K562 (cell line): Measurements from ENCODE around the gene KNSTRN. TPM values are rescaled to one million over a fixed set of nuclear protein-coding genes. Genes with fewer than 3 reads are reported as not detected.

Source experiments
- BCL6 ChIP-seq: fragments of 250-450 bp; sonication (Bioruptor Pico); IDR thresholded peaks from 2 replicates; pipeline ENCODE4 v1.4.0; 2020
- CREBBP ChIP-seq: IDR thresholded peaks from one replicate; pipeline ENCODE4 v1.6.1; 2012; ENCODE audit warnings: low read depth, mild to moderate bottlenecking, control low read depth, inconsistent platforms, low read length
- GTF2A2 ChIP-seq: IDR thresholded peaks from 2 replicates; pipeline ENCODE4 v1.6.1; 2016; ENCODE audit warnings: mild to moderate bottlenecking, missing genetic modification characterization, missing compliant biosample characterization
- KDM1A ChIP-seq, 2 experiments: fragments of 450-650 bp; IDR thresholded peaks; 2 replicates each; pipeline ENCODE4 v1.6.1; 2016; ENCODE audit warnings: mild to moderate bottlenecking in 2 of 2
- KDM2B ChIP-seq: fragments of 250-450 bp; sonication (Bioruptor Pico); IDR thresholded peaks from 2 replicates; pipeline ENCODE4 v1.8.0; 2021; ENCODE audit warnings: mild to moderate bottlenecking, moderate library complexity
- L3MBTL2 ChIP-seq: fragments of 450-650 bp; IDR thresholded peaks from 2 replicates; pipeline ENCODE4 v1.6.1; 2016; ENCODE audit warnings: mild to moderate bottlenecking, moderate library complexity
- LARP7 ChIP-seq: fragments of 450-650 bp; IDR thresholded peaks from 2 replicates; pipeline ENCODE4 v1.6.1; 2016
- PBX2 ChIP-seq, 2 experiments: IDR thresholded peaks in 1 of 2; conservative IDR thresholded peaks in 1 of 2; 2 replicates each; pipeline ENCODE4 v1.6.1; 2016; ENCODE audit warnings: low read depth in 2 of 2, mild to moderate bottlenecking in 1 of 2, missing compliant biosample characterization in 1 of 2, missing genetic modification characterization in 1 of 2, moderate library complexity in 1 of 2
- ZKSCAN3 ChIP-seq: fragments of 250-450 bp; sonication (Bioruptor Pico); IDR thresholded peaks from 2 replicates; pipeline ENCODE4 v1.4.0; 2020
- ZNF644 ChIP-seq: fragments of 200-800 bp; sonication (Bioruptor generic); IDR thresholded peaks from 2 replicates; pipeline ENCODE4 v1.6.1; 2016; ENCODE audit warnings: low read depth, missing genetic modification characterization, missing compliant biosample characterization
- polyA plus RNA-seq, 8 experiments: library from polyadenylated mRNA; depleted of rRNA in 4 of 8; stranded (reverse) in 5 of 8; unstranded in 3 of 8; fragments of >200 nt; fragmentation: Nextera tagmentation in 2 of 8; fragmentation: Illumina TruSeq in 1 of 8; extraction: Ambion mirVana in 2 of 8; extraction: Trizol in 1 of 8; gene quantifications; 2 replicates each; pipeline versions ENCODE4 v1.2.1 to v1.2.3, GENCODE V29; 2011 to 2014; ENCODE audit warnings: inconsistent platforms in 1 of 8, missing spikeins in 1 of 8
- total RNA-seq, 7 experiments: library from RNA; depleted of rRNA in 6 of 7; stranded (reverse); fragments of >200 nt in 6 of 7; fragmentation: Illumina TruSeq in 2 of 7; extraction: Trizol in 2 of 7; gene quantifications; 2 replicates each; pipeline versions ENCODE4 v1.2.1 to v1.2.3, GENCODE V29; 2011 to 2021; ENCODE audit warnings: low replicate concordance in 1 of 7
- TF ChIP-seq, protein P1 (sequence below): fragments of 450-650 bp; IDR thresholded peaks from 2 replicates; pipeline ENCODE4 v1.6.1; 2016
- TF ChIP-seq, protein P2 (sequence below): IDR thresholded peaks from 2 replicates; pipeline ENCODE4 v1.6.1; 2016; ENCODE audit warnings: missing genetic modification characterization, missing compliant biosample characterization
- TF ChIP-seq, protein P3 (sequence below): fragments of 250-450 bp; sonication (Bioruptor Pico); IDR thresholded peaks from 2 replicates; pipeline ENCODE4 v1.5.0; 2021; ENCODE audit warnings: mild to moderate bottlenecking, borderline replicate concordance
- TF ChIP-seq, protein P4 (sequence below), 2 experiments: IDR thresholded peaks; 2 replicates each; pipeline ENCODE4 v1.6.1; 2012; ENCODE audit warnings: improper control_type of control experiment in 2 of 2, low read depth in 2 of 2, low read length in 2 of 2, borderline replicate concordance in 1 of 2
- TF ChIP-seq, protein P5 (sequence below): sonication (generic); formaldehyde crosslinking; IDR thresholded peaks from 2 replicates; pipeline ENCODE4 v1.8.0; 2022; ENCODE audit warnings: missing genetic modification reagents, mild to moderate bottlenecking, moderate library complexity, borderline replicate concordance

The KNSTRN gene
- total and polyA plus RNA-seq, 9 of the 15 experiments (the other 6 are each of a cell fraction or from before 2014, with no cell fraction given) = 48.7 to 88.2 (median 66.3) TPM

- TF ChIP-seq PBX2 (CRISPR knock-in tag; IDR thresholded peaks at IDR 0.05; ENCODE audit: low read depth) (no peak), PBX2 (tag; conservative IDR thresholded peaks at IDR 0.05; ENCODE audit: low read depth) (no peak), BCL6 (CRISPR knock-in tag) (no peak), LARP7 (no peak), KDM1A (IDR thresholded peaks at IDR 0.05) (no peak), L3MBTL2 (0 out of 2 replicates have a peak, but pooled peaks have one; percentile 32), KDM2B (no peak), ZKSCAN3 (CRISPR knock-in tag) (no peak), CREBBP (no peak), GTF2A2 (no peak), ZNF644 (tag) (no peak; the same call in 1 of the 2 replicates)
- TF ChIP-seq, protein P1, sequence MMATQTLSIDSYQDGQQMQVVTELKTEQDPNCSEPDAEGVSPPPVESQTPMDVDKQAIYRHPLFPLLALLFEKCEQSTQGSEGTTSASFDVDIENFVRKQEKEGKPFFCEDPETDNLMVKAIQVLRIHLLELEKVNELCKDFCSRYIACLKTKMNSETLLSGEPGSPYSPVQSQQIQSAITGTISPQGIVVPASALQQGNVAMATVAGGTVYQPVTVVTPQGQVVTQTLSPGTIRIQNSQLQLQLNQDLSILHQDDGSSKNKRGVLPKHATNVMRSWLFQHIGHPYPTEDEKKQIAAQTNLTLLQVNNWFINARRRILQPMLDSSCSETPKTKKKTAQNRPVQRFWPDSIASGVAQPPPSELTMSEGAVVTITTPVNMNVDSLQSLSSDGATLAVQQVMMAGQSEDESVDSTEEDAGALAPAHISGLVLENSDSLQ = 0 out of 2 replicates have a peak, but pooled peaks have one; percentile 39
- TF ChIP-seq, protein P2, sequence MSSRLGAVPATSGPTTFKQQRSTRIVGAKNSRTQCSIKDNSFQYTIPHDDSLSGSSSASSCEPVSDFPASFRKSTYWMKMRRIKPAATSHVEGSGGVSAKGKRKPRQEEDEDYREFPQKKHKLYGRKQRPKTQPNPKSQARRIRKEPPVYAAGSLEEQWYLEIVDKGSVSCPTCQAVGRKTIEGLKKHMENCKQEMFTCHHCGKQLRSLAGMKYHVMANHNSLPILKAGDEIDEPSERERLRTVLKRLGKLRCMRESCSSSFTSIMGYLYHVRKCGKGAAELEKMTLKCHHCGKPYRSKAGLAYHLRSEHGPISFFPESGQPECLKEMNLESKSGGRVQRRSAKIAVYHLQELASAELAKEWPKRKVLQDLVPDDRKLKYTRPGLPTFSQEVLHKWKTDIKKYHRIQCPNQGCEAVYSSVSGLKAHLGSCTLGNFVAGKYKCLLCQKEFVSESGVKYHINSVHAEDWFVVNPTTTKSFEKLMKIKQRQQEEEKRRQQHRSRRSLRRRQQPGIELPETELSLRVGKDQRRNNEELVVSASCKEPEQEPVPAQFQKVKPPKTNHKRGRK (tag) = no peak
- TF ChIP-seq, protein P3, sequence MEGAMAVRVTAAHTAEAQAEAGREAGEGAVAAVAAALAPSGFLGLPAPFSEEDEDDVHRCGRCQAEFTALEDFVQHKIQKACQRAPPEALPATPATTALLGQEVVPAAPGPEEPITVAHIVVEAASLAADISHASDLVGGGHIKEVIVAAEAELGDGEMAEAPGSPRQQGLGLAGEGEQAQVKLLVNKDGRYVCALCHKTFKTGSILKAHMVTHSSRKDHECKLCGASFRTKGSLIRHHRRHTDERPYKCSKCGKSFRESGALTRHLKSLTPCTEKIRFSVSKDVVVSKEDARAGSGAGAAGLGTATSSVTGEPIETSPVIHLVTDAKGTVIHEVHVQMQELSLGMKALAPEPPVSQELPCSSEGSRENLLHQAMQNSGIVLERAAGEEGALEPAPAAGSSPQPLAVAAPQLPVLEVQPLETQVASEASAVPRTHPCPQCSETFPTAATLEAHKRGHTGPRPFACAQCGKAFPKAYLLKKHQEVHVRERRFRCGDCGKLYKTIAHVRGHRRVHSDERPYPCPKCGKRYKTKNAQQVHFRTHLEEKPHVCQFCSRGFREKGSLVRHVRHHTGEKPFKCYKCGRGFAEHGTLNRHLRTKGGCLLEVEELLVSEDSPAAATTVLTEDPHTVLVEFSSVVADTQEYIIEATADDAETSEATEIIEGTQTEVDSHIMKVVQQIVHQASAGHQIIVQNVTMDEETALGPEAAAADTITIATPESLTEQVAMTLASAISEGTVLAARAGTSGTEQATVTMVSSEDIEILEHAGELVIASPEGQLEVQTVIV (CRISPR knock-in tag) = no peak
- TF ChIP-seq, protein P4, sequence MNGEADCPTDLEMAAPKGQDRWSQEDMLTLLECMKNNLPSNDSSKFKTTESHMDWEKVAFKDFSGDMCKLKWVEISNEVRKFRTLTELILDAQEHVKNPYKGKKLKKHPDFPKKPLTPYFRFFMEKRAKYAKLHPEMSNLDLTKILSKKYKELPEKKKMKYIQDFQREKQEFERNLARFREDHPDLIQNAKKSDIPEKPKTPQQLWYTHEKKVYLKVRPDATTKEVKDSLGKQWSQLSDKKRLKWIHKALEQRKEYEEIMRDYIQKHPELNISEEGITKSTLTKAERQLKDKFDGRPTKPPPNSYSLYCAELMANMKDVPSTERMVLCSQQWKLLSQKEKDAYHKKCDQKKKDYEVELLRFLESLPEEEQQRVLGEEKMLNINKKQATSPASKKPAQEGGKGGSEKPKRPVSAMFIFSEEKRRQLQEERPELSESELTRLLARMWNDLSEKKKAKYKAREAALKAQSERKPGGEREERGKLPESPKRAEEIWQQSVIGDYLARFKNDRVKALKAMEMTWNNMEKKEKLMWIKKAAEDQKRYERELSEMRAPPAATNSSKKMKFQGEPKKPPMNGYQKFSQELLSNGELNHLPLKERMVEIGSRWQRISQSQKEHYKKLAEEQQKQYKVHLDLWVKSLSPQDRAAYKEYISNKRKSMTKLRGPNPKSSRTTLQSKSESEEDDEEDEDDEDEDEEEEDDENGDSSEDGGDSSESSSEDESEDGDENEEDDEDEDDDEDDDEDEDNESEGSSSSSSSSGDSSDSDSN (IDR thresholded peaks at IDR 0.05; ENCODE audit: borderline replicate concordance in 1 of 2, low read depth in 2 of 2, low read length in 2 of 2) = peak; percentile 51 to 70; a peak in 2 of 4 replicates
- TF ChIP-seq, protein P5, sequence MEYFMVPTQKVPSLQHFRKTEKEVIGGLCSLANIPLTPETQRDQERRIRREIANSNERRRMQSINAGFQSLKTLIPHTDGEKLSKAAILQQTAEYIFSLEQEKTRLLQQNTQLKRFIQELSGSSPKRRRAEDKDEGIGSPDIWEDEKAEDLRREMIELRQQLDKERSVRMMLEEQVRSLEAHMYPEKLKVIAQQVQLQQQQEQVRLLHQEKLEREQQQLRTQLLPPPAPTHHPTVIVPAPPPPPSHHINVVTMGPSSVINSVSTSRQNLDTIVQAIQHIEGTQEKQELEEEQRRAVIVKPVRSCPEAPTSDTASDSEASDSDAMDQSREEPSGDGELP (CRISPR knock-in tag) = peak; percentile 59; the same call in 1 of the 2 replicates
Measured at GRCh38 chr15:40382580-40383456, at the start of gene KNSTRN (continued).
